Myocyte (in vitro differentiated cells): Measurements from ENCODE around the gene CDK2. TPM values are rescaled to one million over a fixed set of nuclear protein-coding genes. Genes with fewer than 3 reads are reported as not detected.
"Not testable (repeated sequence)": the region's sequence is repeated elsewhere in the genome, so short reads cannot be mapped to it uniquely, and the experiment has no call there.

ENCODE experiments used
- DNase-seq: peaks from one replicate; pipeline ENCODE4 v3.0.0-alpha.2; 2012; ENCODE audit warnings: low read depth
- polyA plus RNA-seq: library from polyadenylated mRNA; unstranded; fragments of >200 nt; gene quantifications from one replicate; pipeline ENCODE4 v1.2.1, GENCODE V29; 2012; ENCODE audit warnings: missing spikeins
- total RNA-seq: library from RNA; depleted of rRNA; stranded (reverse); fragments of >200 nt; gene quantifications from 2 replicates; pipeline ENCODE4 v1.2.3, GENCODE V29; 2014

CDK2 gene
- total RNA-seq: 7.6 and 9.5 TPM in 2 replicates
- polyA plus RNA-seq: 11.0 TPM

DNA sequence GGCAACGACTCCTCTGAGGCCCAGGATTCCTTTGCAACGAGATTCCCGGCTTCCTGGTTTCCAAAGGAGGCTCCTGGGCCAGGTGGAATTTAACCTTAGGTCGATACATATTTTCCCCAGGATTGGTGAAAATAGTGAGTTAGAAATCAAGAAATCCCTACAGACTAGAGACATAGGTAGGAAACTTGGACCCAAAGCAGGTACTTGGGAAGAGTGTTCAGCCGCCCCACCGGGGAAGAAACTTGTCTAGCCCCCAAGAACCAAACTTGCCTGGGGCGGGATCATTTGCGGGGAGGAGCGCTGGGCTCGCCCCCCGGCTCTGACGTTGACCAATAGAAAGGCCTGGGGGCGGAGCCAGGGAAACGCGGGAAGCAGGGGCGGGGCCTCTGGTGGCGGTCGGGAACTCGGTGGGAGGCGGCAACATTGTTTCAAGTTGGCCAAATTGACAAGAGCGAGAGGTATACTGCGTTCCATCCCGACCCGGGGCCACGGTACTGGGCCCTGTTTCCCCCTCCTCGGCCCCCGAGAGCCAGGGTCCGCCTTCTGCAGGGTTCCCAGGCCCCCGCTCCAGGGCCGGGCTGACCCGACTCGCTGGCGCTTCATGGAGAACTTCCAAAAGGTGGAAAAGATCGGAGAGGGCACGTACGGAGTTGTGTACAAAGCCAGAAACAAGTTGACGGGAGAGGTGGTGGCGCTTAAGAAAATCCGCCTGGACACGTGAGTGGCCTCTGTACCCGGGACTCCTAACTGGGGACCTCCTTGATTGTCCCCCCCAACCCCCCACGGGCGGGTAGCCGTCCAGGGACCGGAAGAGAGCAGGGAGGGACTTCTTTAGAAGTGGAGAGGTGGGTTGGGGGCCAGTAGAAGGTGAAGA lies at the start of gene CDK2:
CDK2 (plus strand) TSS at position 423 of the 874 bp plus-strand sequence; CDS start at position 602, 179 bp downstream.
- DNase-seq: peak; percentile 83

DNA sequence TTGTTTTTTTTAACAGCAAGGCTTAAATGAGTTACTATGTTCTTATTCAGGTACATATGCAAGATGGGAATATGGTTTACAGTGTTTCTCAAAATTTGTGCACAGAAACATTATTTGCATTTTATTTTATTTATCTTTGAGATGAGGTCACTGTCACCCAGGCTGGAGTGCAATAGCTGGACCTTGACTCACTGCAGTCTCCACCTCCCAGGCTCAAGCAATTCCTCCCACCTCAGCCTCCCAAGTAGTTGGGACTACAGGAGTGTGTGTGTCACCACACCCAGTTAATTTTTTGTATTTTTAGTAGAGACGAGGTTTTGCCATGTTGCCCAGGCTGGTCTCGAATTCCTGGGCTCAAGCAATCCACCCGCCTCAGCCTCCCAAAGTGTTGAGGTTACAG lies 47.6 kb upstream of the CDK2 start:
- not testable (repeated sequence) for DNase-seq

DNA sequence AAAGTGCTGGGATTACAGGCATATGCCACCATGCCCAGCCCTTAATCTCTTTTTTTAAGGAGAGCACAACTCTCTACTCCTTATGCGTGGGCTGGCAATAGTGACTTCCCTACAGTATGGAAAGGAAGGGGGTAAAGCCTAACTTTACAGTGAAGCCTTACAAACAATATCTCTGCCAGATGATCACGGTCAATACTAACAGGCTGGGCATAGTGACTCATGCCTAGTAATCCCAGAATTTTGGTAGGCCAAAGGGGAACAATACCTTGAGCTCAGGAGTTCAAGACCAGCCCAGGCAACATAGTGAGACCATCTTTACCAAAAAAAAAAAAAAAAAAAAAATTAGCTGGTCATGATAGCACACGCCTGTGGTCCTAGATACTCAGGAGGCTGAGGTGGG lies 44.5 kb upstream of the CDK2 start:
- no peak for DNase-seq

DNA sequence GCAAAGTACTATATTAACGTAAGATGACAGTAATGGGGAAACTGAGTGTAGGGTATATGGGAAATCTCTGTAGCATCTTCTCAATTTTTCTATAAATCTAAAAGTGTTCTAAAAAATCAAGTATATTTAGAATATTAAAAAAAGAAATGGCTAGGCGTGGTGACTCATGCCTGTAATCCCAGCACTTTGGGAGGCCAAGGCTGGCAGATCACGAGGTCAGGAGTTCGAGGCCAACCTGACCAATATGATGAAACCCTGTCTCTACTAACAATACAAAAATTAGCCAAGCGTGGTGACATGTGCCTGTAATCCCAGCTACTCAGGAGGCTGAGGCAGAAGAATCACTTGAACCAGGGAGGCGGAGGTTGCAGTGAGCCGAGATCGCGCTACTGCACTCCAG lies 43.0 kb upstream of the CDK2 start:
- DNase-seq: not testable (repeated sequence)

DNA sequence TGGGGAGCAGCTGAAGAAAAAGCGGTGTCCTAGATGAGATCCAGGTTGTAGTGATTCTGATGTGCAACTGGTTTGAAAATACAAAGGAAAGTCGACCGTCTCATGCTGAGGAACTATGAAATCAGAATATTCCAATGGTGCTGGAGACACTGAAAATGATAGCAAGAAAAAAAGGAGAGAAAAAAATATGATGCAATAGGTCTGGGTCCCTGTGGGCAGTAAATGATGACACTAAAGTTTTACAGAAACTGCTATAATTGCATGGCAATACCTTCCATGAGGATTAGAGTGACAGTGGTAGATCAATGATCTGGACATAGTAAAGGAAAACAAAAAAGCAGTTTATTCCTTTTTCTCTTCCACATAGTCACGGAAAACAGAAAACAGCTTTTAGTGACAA lies 41.3 kb upstream of the CDK2 start:
- no peak for DNase-seq

DNA sequence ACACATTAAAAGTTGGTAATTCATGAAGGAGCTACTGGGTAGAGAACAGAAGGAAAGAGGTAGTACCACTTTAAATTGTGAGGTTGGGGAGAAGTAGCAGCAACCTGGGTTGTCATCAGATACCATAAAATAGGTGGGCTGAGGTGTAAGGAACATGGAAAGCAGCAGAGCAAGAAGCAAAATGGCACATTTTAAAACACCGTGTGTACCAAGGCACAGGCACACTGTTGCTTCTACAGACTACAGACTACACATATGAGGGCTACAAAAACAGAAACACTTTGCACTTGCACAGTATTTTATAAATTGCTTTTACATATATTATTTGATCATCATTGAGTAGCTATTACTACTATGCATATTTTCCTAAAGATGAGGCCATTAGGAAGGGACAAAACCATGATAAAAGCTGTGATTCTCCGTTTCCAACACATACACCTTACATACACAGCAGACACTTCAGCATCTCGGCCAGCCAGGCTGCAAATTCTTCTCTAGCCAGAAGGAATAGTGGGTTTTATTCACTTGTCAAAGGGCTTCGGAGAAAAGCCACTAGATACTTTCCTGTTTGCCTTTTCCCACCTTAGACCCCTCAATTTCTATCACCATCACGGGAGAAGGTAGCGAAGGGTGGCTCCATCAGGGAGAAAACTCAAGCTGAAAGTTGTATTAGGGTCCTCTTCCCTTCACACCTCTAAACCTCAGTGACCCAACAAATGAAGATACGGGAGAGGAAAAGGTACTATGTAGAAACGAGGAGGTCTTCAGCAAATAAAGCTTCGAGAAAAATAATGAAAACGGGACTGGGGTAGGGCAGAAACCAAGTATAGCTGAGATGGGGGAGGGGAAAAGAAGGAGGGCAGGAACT lies 40.5 kb upstream of the CDK2 start:
- no peak for DNase-seq

DNA sequence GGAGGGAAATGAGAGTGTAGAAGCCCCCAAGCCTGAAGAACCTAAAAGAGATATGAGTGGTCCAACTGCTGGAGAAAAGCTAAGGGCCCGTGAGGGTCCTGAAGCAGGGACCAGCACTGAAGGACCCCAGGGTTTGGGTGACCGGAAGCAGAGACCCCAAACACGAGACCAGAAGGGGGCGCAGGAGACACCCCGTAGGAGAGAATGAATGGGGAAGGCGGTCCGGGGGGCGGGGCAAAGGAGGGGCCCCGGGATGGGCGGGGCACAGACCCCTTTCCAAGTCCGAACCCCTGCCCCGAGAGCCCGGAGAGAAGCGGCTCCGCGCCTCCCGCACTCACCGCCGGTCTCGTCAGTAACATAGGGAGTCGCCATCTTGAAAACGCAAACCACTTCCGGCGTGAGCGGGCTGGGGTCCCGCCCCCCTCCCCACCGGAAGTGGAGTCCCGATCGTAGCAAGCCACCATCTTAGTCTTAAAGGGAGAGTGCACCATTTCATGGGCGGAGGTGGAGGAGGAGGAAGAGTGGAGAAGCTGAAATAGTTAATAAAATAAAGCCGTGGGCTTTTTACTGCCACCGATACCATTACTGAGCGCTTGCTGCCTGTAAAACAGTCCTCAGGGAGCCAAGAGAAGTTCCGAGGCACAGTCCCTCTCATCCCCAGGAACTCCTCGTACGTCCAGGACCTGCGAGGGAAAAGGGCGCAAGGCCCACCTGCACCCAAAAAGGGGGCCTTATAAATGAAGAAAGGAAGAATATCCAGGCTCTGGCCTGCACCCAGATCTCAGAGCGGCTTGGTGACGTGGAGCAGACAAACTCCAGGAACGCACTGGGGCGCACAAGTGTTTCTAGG lies 39.7 kb upstream of the CDK2 start:
- DNase-seq: peak; percentile 94

DNA sequence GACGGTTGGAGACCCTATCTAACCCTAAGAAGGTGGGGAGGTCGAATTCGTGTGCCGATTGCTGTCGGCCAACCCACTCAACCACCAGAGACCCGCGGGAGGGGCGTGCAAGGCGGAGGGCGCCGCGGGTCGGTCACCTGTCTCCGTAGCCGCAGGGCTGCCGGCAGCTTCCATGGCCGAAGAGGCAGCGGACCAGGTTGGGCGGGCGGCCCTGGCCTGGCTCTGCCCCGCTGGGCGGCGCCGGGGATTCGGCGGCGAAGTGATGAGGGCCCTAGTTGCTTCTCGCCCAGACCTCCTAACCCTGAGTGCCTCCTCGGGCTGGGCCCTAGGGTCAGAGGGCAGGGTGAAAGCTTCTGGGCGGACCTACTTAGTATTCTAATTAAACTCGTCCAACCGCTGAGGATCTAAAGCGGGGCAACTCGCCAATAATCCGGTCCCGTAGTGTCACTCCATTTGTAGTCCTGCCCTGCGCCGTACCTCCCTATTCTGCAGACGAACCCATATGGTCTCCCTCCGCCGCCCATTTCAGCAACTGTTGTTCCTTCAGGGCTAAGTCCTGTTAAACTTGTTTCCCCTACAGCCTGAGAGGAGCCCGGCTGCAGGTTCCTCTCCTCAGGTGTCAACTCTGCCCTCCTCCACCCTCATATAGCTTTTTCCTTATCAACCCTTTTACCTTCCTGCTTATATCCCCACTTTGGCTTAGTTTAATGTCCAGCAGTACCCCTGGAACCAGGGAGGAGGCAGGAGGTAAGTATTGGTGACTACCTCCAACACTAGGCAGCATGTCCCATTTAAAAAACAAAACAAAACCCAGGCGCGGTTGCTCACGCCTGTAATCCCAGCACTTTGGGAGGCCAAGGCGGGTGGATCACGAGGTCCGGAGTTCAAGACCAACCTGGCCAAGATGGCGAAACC lies 38.8 kb upstream of the CDK2 start, which contains the start of gene PYM1:
PYM1 (minus strand) TSS at position 307 of the 915 bp plus-strand sequence; CDS start at position 174, 133 bp downstream.
- peak; percentile 81 for DNase-seq

DNA sequence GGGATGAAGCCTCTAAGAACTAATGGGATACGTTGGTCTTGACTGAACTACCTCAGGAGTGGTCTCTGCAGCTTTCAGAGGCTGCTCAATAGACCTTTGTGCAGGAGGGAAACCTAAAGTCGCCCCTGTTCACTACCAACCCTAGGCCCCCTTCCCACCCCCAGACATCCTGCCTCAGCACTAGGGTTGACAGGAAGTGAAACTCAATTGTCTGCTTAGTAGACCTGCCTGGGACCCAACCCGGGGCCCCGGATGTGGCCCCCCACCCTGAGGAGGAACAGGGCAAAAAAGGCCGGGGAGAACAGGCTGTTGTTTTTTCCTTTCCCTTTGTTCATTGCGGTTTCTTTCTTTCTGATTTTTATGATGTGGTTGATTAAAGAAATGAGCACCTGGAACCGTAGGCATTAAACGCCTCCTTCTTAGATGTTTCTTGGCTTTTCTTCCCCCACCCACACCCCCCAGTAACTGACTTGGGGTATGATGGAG lies 37.3 kb upstream of the CDK2 start:
- no peak for DNase-seq

DNA sequence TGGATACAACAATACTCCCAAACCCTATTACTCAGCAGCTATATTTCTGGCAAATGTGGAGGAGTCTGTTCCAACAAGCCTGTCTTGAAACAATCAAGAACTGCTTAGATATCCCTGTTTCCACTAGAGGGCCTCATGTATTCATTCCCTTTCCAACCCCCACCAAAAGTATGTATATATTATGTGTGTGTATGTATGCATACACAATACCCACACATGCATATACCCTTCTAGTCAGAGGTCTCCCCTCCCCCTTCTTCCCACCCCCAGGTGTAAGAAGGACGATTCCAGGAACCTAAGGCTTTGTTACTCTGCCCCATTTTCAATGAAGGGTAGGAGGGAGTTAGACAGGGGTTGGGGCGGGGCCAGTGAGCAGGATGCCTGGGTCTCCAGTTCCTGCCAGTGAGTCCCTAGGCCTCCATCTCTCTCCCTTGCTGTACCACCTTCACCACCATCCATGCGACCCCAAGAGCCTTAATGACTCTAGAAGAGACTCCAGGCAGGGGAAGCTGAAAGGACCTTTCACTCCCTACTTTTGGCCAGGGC lies 35.8 kb upstream of the CDK2 start, which contains the start of gene DGKA:
DGKA (plus strand) TSS at position 392 of the 546 bp plus-strand sequence. CDS start 5,342 bp downstream, outside the sequence.
- peak; percentile 47 for DNase-seq

DNA sequence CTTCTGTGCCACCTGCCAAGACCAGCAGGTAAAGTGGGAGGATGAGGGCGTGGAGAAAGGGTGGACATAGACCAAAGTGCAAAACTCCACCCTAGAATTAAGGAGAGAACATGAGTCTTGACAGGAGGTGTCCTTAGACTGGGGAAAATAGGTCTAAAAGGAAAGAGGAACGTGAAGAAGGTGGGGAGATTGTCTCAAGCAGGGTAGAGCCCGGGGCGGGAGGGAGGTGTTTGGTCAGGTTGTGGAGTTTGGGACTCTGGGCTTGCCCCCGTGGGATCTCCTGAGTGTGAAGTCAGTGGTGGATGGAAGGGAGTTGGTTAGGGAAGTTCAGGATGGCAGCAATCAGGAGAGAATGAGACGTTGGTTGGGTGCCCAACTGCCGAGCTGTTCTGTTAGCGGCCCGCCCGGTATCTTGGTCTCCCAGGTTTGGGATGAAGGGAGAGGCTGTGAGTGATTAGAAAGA lies 35.3 kb upstream of the CDK2 start:
- DNase-seq: no peak

DNA sequence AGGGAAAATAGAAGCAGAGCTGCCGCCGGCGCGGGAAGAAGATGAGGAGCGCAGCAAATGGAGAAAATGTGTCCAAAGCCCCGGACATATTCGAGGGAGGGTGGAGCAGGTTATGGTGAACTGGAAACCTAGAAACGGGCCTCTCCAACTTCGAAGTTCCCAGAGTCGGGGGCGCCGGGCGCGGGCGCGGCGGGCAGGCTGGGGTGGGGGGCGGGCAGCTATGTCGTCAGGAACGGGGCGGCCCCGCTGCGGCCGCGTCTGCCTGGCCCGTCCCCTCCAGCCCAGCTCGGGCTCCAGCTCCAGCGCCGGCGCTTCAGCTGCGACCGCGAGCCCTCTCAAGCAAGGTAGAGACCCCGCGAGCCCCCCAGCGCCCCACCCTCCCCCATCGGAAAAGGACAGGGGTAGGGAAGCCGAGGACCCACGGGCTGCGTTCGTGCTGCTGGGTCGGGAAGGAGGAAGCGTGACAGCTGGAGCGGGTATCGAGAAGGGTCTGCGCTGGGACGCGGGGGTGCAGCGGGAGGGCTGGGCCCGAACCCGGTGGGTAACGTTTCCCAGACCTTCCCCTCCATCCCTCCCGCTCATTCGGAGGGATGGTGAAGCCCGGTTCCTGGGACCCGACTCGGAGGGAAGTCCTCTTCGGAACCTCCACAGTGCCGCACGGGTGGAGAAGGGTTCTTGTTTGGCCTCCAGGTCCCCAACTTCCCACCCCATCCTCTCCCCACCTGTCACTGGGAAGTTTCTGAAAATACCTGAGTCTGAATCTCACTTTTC lies 34.7 kb upstream of the CDK2 start:
- peak; percentile 42 for DNase-seq

DNA sequence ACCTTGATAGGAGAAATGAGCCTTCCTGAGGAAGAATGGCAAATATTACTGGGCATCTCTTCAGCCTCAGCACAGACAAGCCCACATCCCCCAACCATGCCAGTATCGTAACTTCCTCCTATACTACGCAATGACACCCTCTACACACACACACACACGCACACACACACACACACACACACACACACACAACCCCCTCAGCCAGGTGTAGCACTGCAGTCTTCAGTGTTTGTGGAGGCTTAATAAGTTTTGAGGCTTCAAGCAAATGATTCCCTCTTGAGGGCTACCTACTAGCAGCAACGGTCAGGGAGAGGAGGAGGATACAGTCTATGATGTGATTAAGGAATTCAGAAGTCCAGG lies 34.1 kb upstream of the CDK2 start:
- DNase-seq: peak; percentile 4

DNA sequence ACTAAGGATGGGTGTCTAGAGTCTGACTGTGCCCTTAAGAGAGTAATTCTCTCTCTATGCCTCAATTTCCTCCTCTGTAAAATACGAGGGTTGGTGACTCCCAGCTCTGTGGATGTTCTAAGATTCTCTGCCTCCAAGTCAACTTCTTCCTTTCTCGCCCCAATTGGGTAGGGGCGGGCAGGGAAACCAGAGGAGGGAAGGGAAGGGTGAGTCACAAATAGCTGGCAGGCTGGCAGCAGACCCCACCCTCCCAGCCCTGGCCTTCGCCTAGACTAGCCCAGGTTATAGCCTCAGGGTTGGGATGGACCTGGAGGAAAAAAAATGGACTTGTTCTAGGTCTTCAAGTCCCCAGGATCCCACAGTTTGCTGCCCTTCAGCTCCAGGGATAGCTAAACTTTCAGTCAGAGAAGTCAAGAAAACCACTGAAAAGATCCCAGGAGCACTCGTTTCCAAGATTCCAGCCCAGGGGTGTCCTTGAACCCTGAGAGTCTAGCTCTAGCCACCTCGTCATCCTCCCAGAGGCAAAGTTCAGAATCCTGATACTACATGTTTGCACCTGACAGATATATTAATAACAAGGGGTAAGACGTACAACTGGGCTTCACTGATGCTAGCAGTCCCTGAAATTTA lies 33.3 kb upstream of the CDK2 start:
- DNase-seq: peak; percentile 42

DNA sequence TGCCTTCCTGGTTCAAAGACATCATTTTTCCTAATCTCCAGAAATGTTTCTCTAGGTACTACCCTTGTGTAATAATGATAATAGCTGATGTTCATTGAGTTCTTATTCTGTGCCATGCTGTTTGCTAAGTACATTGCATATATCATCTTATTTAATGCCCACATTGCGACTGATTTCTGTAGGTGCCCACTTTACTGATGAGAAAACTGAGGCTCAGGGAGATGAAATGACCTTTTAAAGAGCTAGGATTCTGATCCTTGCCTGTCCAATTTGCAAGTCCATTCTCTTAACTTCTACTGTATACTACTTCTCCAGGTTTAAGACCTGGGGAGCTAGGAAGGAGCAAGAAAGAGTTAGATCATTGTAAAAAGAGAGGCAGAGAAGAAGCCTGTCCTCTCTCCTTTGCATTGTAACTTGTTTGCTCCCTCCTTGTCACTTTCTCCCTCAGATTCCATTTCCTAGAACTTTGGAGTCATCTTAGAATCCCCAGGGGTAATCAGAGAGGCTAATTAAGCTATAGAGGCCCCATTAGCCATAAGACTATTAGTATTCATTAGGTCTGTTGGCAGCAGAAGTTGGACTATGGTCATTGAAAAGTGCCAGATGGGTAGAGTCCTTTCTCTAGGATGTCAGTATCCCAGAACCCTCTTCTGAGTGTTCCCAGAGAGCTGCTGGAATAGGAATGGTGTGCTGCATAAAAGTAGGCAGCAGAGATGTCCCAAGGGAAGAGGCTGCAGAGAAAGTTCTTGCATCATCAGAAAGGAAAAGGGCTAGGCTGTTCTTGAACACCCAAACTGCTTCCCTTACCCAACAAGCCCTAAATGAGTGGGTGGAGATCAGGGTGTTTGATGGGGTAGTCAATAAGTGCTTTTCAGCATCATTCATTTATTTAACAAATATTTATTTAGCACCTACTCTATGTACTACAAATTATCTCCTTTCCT lies 32.6 kb upstream of the CDK2 start:
- DNase-seq: no peak

DNA sequence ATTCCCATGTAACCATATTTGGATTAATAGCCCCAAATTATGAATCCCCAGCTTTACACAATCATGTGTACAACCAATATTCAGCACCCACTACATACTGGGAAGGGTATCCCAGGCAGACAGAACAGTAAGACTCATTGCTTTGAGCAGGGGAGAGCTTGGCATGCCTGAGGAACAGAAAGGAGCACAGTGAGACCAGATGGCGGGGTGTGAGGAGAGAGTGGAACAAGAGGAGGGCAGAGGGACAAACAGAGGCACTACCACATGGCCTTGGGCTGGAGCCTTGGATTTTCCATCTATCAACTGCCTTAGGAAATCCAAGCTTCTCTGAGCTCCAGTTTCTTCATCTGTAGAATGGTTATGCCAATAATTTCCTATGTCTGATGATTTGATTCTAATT lies 31.9 kb upstream of the CDK2 start:
- DNase-seq: no peak

DNA sequence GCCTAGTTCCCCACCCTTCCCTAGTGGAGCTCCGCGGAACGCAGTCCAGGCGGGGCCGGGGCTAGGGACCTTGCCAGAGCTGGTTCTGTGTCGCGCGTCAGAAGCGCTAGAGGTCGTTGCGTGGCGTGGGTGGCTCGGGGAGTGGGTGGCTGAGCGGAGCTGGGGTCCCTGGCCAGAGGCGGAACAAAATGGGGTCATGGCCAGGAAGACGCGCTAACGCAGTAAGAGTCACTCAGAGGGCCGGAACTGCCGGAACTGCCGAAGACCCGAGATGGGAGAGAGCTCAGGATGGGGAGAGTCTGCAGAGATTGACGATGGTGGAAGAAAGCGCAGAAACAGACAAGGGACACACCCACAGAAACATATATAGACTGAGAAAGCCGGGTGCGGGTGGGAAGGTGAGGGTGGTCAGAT lies 30.9 kb upstream of the CDK2 start:
- DNase-seq: no peak
